Measurements from ENCODE around the gene CSTF3. TPM values are rescaled to one million over a fixed set of nuclear protein-coding genes. Genes with fewer than 3 reads are reported as not detected.

CSTF3 gene
- total RNA-seq, 2 experiments from 2014 or later, result 26.5 to 30.2 TPM

- ChIA-PET CTCF (interaction anchor here (1.0 to 2.3 kb wide), 3 partner anchors 20 to 82 kb away, joined by 3 to 12 read pairs (median 3); no protein-coding TSS in a partner anchor), POLR2A (interaction anchor here (1.2 to 1.6 kb wide), 3 partner anchors 12 to 19 kb away, joined by 4 to 7 read pairs (median 5); no protein-coding TSS in a partner anchor)
These were observed 117.0 kb downstream of the CSTF3 start for GRCh38 chr11:33044285-33044756.

GRCh38 chr11:33043221-33043830, 118.0 kb downstream of the CSTF3 start:
- CTCF ChIA-PET, result interaction anchor here (1.0 to 2.3 kb wide), 3 partner anchors 21 to 81 kb away, joined by 3 to 12 read pairs (median 3); no protein-coding TSS in a partner anchor
- Mint-ChIP-seq H3K4me1 (peaks cover 29% of the 10 kb centered on the region), H3K9me3 (no peaks in the 10 kb centered on the region), H3K4me3 (no peak overlapping the region), H3K27me3 (no peaks in the 10 kb centered on the region), H3K27ac (no peak overlapping the region), H3K36me3 (ENCODE audit: low read depth) (peaks cover 46% of the 10 kb centered on the region)
- POLR2A ChIA-PET, result interaction anchor here (1.1 to 1.6 kb wide), 4 partner anchors 11 to 31 kb away, joined by 4 to 7 read pairs (median 4); no protein-coding TSS in a partner anchor
- no peak for DNase-seq

More at GRCh38 chr11:33044285-33044756, 117.0 kb downstream of the CSTF3 start:
- Mint-ChIP-seq H3K9me3 (no peaks in the 10 kb centered on the region), H3K36me3 (ENCODE audit: low read depth) (peaks cover 52% of the 10 kb centered on the region), H3K4me1 (peaks cover 23% of the 10 kb centered on the region), H3K4me3 (no peak overlapping the region), H3K27me3 (no peaks in the 10 kb centered on the region), H3K27ac (no peak overlapping the region)
- DNase-seq, result no peak

GRCh38 chr11:33040862-33041453, 120.3 kb downstream of the CSTF3 start:
- POLR2A ChIA-PET, result interaction anchor here (1.1 to 3.2 kb wide), 6 partner anchors 19 to 148 kb away, joined by 4 to 24 read pairs (median 17); partner anchors contain the start of genes DEPDC7 and QSER1
- H3K27ac Mint-ChIP-seq, result peak overlapping the region; percentile 18
- H3K27me3 Mint-ChIP-seq, result peaks cover 2% of the 10 kb centered on the region
- DNase-seq, result no peak
- H3K4me3 Mint-ChIP-seq, result peak overlapping the region; percentile 89
- H3K4me1 Mint-ChIP-seq, result peaks cover 31% of the 10 kb centered on the region
- no peaks in the 10 kb centered on the region for H3K9me3 Mint-ChIP-seq
- CTCF ChIA-PET, result interaction anchor here (1.9 to 2.6 kb wide), 2 partner anchors 18 to 22 kb away, joined by 4 to 10 read pairs; no protein-coding TSS in a partner anchor
- peaks cover 25% of the 10 kb centered on the region for H3K36me3 Mint-ChIP-seq (ENCODE audit: low read depth)

- ChIA-PET POLR2A (interaction anchor here (0.7 to 3.2 kb wide), 15 partner anchors 15 to 216 kb away, joined by 3 to 24 read pairs (median 7); partner anchors contain the start of genes CSTF3, DEPDC7 and QSER1), CTCF (interaction anchor here (0.8 to 2.6 kb wide), 6 partner anchors 15 to 146 kb away, joined by 3 to 11 read pairs (median 5); partner anchors contain the start of gene CSTF3)
- peak overlapping the region; percentile 89 for H3K4me3 Mint-ChIP-seq
- H3K36me3 Mint-ChIP-seq (ENCODE audit: low read depth), result peaks cover 19% of the 10 kb centered on the region
- peaks cover 5% of the 10 kb centered on the region for H3K27me3 Mint-ChIP-seq
- H3K9me3 Mint-ChIP-seq, result no peaks in the 10 kb centered on the region
- peak; percentile 43 for DNase-seq
- H3K27ac Mint-ChIP-seq, result peak overlapping the region; percentile 77
- H3K4me1 Mint-ChIP-seq, result peaks cover 31% of the 10 kb centered on the region
These were observed 121.0 kb downstream of the CSTF3 start for GRCh38 chr11:33040033-33040861.

GRCh38 chr11:33039274-33040032, 121.8 kb downstream of the CSTF3 start, which contains the start of gene TCP11L1:
Gene TCP11L1 (plus strand): TSS chr11:33039572. CDS start chr11:33043774, 4,202 bp downstream.
- H3K36me3 Mint-ChIP-seq (ENCODE audit: low read depth), result peaks cover 14% of the 10 kb centered on the region

GRCh38 chr11:33035011-33035410, 126.3 kb downstream of the CSTF3 start:
- no peak for DNase-seq

More at GRCh38 chr11:33039274-33040032, 121.8 kb downstream of the CSTF3 start, which contains the start of gene TCP11L1:
- POLR2A ChIA-PET, result interaction anchor here (0.7 to 3.2 kb wide), 18 partner anchors 12 to 217 kb away, joined by 3 to 24 read pairs (median 4); partner anchors contain the start of genes CSTF3, DEPDC7 and QSER1
- H3K27ac Mint-ChIP-seq, result peak within 1 kb of the TSS; percentile 89
- H3K9me3 Mint-ChIP-seq, result no peaks in the 10 kb centered on the region
- peak; percentile 83 for DNase-seq
- CTCF ChIA-PET, result interaction anchor here (0.6 to 2.6 kb wide), 8 partner anchors 14 to 451 kb away, joined by 3 to 11 read pairs (median 5); partner anchors contain the start of genes CSTF3 and DEPDC7
- peak within 1 kb of the TSS; percentile 89 for H3K4me3 Mint-ChIP-seq
- peaks cover 9% of the 10 kb centered on the region for H3K27me3 Mint-ChIP-seq
- H3K4me1 Mint-ChIP-seq, result peaks cover 31% of the 10 kb centered on the region

More at GRCh38 chr11:33035011-33035410, 126.3 kb downstream of the CSTF3 start:
- Mint-ChIP-seq H3K4me3 (no peak overlapping the region), H3K9me3 (no peaks in the 10 kb centered on the region), H3K27ac (no peak overlapping the region), H3K4me1 (peaks cover 8% of the 10 kb centered on the region), H3K36me3 (ENCODE audit: low read depth) (no peaks in the 10 kb centered on the region), H3K27me3 (peaks cover 36% of the 10 kb centered on the region)
- CTCF ChIA-PET, result no interaction called here
- POLR2A ChIA-PET, result no interaction called here

Other genes starting within 250 kb of the CSTF3 start
- 1 to 10 TPM; 1.1 TPM for gene DEPDC7, start 145.6 kb downstream of the CSTF3 start, total RNA-seq
- 10 to 100 TPM; 17.6 to 19.0 TPM for gene TCP11L1, start 121.9 kb downstream of the CSTF3 start, total RNA-seq
- gene HIPK3, start 95.9 kb upstream of the CSTF3 start, total RNA-seq, result 10 to 100 TPM; 44.3 to 45.2 TPM
- under 1 TPM in 1 of 2 experiments, not detected in 1; 0.03 TPM for gene KIAA1549L, start 214.6 kb upstream of the CSTF3 start, total RNA-seq

Measured in activated CD4-positive, alpha-beta memory T cell treated with anti-CD3 and anti-CD28 coated beads, Interleukin-2, amount 10 ng/mL, durations not matched to agents 7 days and 5 days (primary cell).